ENCODE data around the gene DNAAF6. TPM values are rescaled to one million over a fixed set of nuclear protein-coding genes. Genes with fewer than 3 reads are reported as not detected.

Gene DNAAF6
- total and polyA plus RNA-seq, 2 donors (not counting 3 experiments of a cell fraction or from before 2014, with no cell fraction given) = not detected

DNA sequence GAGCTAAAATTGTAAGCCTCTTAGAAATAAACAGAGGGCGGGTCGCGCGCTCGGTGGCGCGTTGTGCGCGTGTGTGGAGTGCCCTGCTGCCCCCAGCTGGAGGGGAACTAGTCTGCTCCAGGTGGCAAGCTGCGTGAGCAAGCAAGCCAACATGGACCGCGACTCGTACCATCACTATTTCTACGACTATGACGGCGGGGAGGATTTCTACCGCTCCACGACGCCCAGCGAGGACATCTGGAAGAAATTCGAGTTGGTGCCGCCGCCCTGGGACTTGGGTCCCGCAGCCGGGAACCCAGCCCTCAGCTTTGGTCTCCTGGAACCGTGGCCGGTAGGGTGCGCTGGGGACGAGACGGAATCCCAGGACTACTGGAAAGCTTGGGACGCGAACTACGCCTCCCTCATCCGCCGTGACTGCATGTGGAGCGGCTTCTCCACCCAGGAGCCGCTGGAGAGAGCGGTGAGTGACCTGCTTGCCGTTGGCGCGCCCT lies 66.1 kb downstream of the DNAAF6 start:
- no peaks in the 10 kb centered on the region for H3K79me2 ChIP-seq (ENCODE audit: control insufficient read depth, insufficient read depth, low read length)
- H2AFZ ChIP-seq (ENCODE audit: low read depth, low read length) = peak overlapping the region; percentile 29
- H3K9me1 ChIP-seq (replicated peaks; ENCODE audit: control insufficient read depth, extremely low read depth, insufficient read depth, low read length) = no peaks in the 10 kb centered on the region
- intact Hi-C loops (cut with micrococcal nuclease) = no loop called here
- TF ChIP-seq POLR2A (IDR thresholded peaks at IDR 0.05; ENCODE audit: low read depth, low read length) = no peak
- TF ChIP-seq MYC (IDR thresholded peaks at IDR 0.05; ENCODE audit: low read depth, low read length) = no peak
- no peak for TF ChIP-seq GATA2 (IDR thresholded peaks at IDR 0.05; ENCODE audit: insufficient read depth, insufficient read length, low read depth, low read length)
- TF ChIP-seq POLR2AphosphoS5 (IDR thresholded peaks at IDR 0.05; ENCODE audit: insufficient read depth, low read depth, low read length) = no peak
- TF ChIP-seq EZH2 (IDR thresholded peaks at IDR 0.05; ENCODE audit: borderline replicate concordance, low read depth, low read length, severe bottlenecking) = no peak
- TF ChIP-seq, protein P1, sequence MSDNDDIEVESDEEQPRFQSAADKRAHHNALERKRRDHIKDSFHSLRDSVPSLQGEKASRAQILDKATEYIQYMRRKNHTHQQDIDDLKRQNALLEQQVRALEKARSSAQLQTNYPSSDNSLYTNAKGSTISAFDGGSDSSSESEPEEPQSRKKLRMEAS (IDR thresholded peaks at IDR 0.05; ENCODE audit: insufficient read depth, insufficient read length) = no peak
- TF ChIP-seq FOS (IDR thresholded peaks at IDR 0.05; ENCODE audit: borderline replicate concordance, insufficient read depth, low read length) = no peak
- TF ChIP-seq, protein P2, sequence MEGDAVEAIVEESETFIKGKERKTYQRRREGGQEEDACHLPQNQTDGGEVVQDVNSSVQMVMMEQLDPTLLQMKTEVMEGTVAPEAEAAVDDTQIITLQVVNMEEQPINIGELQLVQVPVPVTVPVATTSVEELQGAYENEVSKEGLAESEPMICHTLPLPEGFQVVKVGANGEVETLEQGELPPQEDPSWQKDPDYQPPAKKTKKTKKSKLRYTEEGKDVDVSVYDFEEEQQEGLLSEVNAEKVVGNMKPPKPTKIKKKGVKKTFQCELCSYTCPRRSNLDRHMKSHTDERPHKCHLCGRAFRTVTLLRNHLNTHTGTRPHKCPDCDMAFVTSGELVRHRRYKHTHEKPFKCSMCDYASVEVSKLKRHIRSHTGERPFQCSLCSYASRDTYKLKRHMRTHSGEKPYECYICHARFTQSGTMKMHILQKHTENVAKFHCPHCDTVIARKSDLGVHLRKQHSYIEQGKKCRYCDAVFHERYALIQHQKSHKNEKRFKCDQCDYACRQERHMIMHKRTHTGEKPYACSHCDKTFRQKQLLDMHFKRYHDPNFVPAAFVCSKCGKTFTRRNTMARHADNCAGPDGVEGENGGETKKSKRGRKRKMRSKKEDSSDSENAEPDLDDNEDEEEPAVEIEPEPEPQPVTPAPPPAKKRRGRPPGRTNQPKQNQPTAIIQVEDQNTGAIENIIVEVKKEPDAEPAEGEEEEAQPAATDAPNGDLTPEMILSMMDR (IDR thresholded peaks at IDR 0.05; ENCODE audit: extremely low read depth in 1 of 2, insufficient read depth in 1 of 2, low read depth in 1 of 2, low read length in 2 of 2) = no peak
- no peak for TF ChIP-seq JUN (IDR thresholded peaks at IDR 0.05; ENCODE audit: borderline replicate concordance, insufficient read depth, insufficient read length, low read depth)
- FAIRE-seq (no peak), DNase-seq (ENCODE audit: low read depth, low spot score) (no peak)
- no peaks in the 10 kb centered on the region for H4K20me1 ChIP-seq (replicated peaks; ENCODE audit: control insufficient read depth, extremely low read depth, insufficient read depth, low read length)
- H3K27me3 ChIP-seq (ENCODE audit: control insufficient read depth in 2 of 2, insufficient read depth in 2 of 2, low read length in 2 of 2) = no peaks in the 10 kb centered on the region
- H3K4me2 ChIP-seq (ENCODE audit: insufficient read depth, low read length) = no peak overlapping the region
- POLR2A ChIA-PET = no interaction called here
- H3K4me3 ChIP-seq (replicated peaks in 1 of 3; ENCODE audit: insufficient read depth in 1 of 3, low read depth in 1 of 3, low read length in 3 of 3) = no peak overlapping the region
- dilution Hi-C loops (cut with MboI; ENCODE audit: extremely low pct_ligation_motif_present, low sequenced_read_pairs) = no loop called here
- H3K9me3 ChIP-seq (replicated peaks; ENCODE audit: control insufficient read depth, insufficient read depth, low read length) = no peaks in the 10 kb centered on the region
- H3K36me3 ChIP-seq (ENCODE audit: control insufficient read depth in 2 of 2, extremely low read depth in 1 of 2, insufficient read depth in 2 of 2, low read length in 2 of 2) = no peaks in the 10 kb centered on the region
- no peak overlapping the region for H3K27ac ChIP-seq (ENCODE audit: insufficient read depth, low read depth, low read length)
- H3K4me1 ChIP-seq (ENCODE audit: control insufficient read depth, extremely low read depth, insufficient read depth, low read length) = no peaks in the 10 kb centered on the region
- CTCF ChIA-PET = interaction anchor here (1.4 kb wide), 1 partner anchor 505 kb away, joined by 3 read pairs; the partner anchor contains the start of gene NCBP2L
- no TSS peak for BruUV-seq (replicated peaks)
- H3K9ac ChIP-seq (replicated peaks; ENCODE audit: extremely low read depth, insufficient read depth, low read length) = no peak overlapping the region

Data from endothelial cell of umbilical vein (primary cell).